ENCODE measurements around the gene TDRD12. TPM values are rescaled to one million over a fixed set of nuclear protein-coding genes. Genes with fewer than 3 reads are reported as not detected.

TDRD12 gene
- total and polyA plus RNA-seq, 2 of the 13 experiments (the other 11 are each of a cell fraction or from before 2014, with no cell fraction given) = 0.03 to 0.40 TPM

GRCh38 chr19:32869369-32869965, 149.9 kb downstream of the TDRD12 start, which contains the start of gene SLC7A9 (continued):
- TF ChIP-seq TFDP2 (CRISPR knock-in tag; IDR thresholded peaks at IDR 0.05) (no peak), GPBP1L1 (CRISPR knock-in tag; IDR thresholded peaks at IDR 0.05) (no peak), BHLHE40 (IDR thresholded peaks at IDR 0.05; ENCODE audit: low read length) (no peak), ZFX (CRISPR knock-in tag; IDR thresholded peaks at IDR 0.05; ENCODE audit: low read depth) (peak; percentile 29; the same call in 1 of the 2 replicates), IRX3 (CRISPR knock-in tag; IDR thresholded peaks at IDR 0.05; ENCODE audit: borderline replicate concordance, low read depth) (no peak), ATF1 (CRISPR knock-in tag; IDR thresholded peaks at IDR 0.05) (no peak), MIER2 (CRISPR knock-in tag; IDR thresholded peaks at IDR 0.05) (no peak), ZNF354B (CRISPR knock-in tag; IDR thresholded peaks at IDR 0.05) (no peak), ZNF792 (CRISPR knock-in tag; IDR thresholded peaks at IDR 0.05) (no peak), ZNF597 (CRISPR knock-in tag; IDR thresholded peaks at IDR 0.05) (no peak), HOMEZ (CRISPR knock-in tag; IDR thresholded peaks at IDR 0.05; ENCODE audit: low read depth) (no peak), SP140L (CRISPR knock-in tag; IDR thresholded peaks at IDR 0.05; ENCODE audit: borderline replicate concordance) (no peak), AGO1 (IDR thresholded peaks at IDR 0.05; ENCODE audit: low read depth, low read length, poor library complexity, severe bottlenecking) (no peak), ARID3A (IDR thresholded peaks at IDR 0.05; ENCODE audit: low read depth, low read length) (0 out of 2 replicates have a peak, but pooled peaks have one; percentile 9), ZNF556 (CRISPR knock-in tag; IDR thresholded peaks at IDR 0.05; ENCODE audit: borderline replicate concordance) (no peak), ZNF510 (CRISPR knock-in tag; IDR thresholded peaks at IDR 0.05; ENCODE audit: low read depth) (no peak), ZNF468 (CRISPR knock-in tag; IDR thresholded peaks at IDR 0.05) (no peak)

Measured in HepG2 (cell line).